ENCODE measurements around the gene ALKBH3. TPM values are rescaled to one million over a fixed set of nuclear protein-coding genes. Genes with fewer than 3 reads are reported as not detected.

ALKBH3 gene
- total and polyA plus RNA-seq, 2 of the 13 experiments (the other 11 are each of a cell fraction or from before 2014, with no cell fraction given) = 17.8 to 36.1 TPM

DNA sequence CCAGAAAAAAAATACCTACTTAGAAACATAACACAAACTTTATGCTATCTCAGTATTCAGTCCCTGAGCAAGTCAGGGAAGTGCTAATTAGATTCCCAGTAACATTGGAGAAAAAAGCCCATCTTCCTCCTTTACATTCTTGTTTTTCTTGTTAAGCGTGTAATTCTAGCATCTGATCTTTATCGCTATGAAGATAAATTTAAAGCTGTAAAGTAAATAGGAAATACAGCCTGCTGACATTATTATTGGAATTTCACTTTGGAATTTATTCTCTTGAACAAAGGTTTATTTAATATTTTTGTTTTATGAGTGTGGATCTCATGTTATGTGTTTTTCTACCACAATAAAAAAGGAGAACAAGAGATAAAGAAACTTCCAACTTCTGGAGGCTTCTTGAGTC, 13.9 kb downstream of the ALKBH3 start:
- Histone ChIP-seq H3K79me2 (ENCODE audit: insufficient read depth, low read length) (no peaks in the 10 kb centered on the region), H3K9ac (ENCODE audit: insufficient read depth, low read depth, low read length) (no peak overlapping the region), H3K4me1 (ENCODE audit: insufficient read depth, low read length) (no peaks in the 10 kb centered on the region), H3K27me3 (ENCODE audit: control insufficient read depth in 1 of 2, insufficient read depth in 2 of 2, low read length in 2 of 2) (no peaks in the 10 kb centered on the region), H3K36me3 (replicated peaks in 1 of 2; ENCODE audit: control insufficient read depth in 1 of 2, insufficient read depth in 2 of 2, low read length in 2 of 2) (peaks cover 13 to 63% of the 10 kb centered on the region in 2 experiments), H2AFZ (ENCODE audit: low read length) (no peak overlapping the region), H3K4me3 (replicated peaks in 1 of 3; ENCODE audit: insufficient read depth in 1 of 3, low read depth in 2 of 3, low read length in 3 of 3) (no peak overlapping the region), H3K4me2 (ENCODE audit: low read depth, low read length) (no peak overlapping the region), H4K20me1 (ENCODE audit: insufficient read depth, low read length) (no peaks in the 10 kb centered on the region), H3K9me3 (ENCODE audit: low read length) (no peaks in the 10 kb centered on the region), H3K27ac (ENCODE audit: extremely low read length, insufficient read depth, low read length) (no peak overlapping the region)
- DNase-seq (ENCODE audit: low spot score) (no peak), FAIRE-seq (no peak), ATAC-seq (no peak)
- in situ Hi-C loops (cut with HindIII; ENCODE audit: extremely low pct_ligation_motif_present, low pct_unique_long_range_greater_than_20kb) = no loop called here
- TF ChIP-seq ZNF550 (CRISPR knock-in tag; IDR thresholded peaks at IDR 0.05; ENCODE audit: borderline replicate concordance) = no peak
- no peak for TF ChIP-seq GMEB2 (CRISPR knock-in tag; IDR thresholded peaks at IDR 0.05; ENCODE audit: low read depth)
- TF ChIP-seq GTF3A (CRISPR knock-in tag; conservative IDR thresholded peaks at IDR 0.05) = no peak
- TF ChIP-seq SETDB1 (CRISPR knock-in tag; IDR thresholded peaks at IDR 0.05; ENCODE audit: borderline replicate concordance) = no peak
- no peak for TF ChIP-seq PRDM10 (CRISPR knock-in tag; IDR thresholded peaks at IDR 0.05; ENCODE audit: low read depth)
- TF ChIP-seq ZNF747 (CRISPR knock-in tag; IDR thresholded peaks at IDR 0.05; ENCODE audit: borderline replicate concordance) = no peak
- TF ChIP-seq GZF1 (CRISPR knock-in tag; IDR thresholded peaks at IDR 0.05) = no peak
- no peak for TF ChIP-seq FOXK2 (IDR thresholded peaks at IDR 0.05)
- no peak for TF ChIP-seq ZUFSP (CRISPR knock-in tag; IDR thresholded peaks at IDR 0.05; ENCODE audit: borderline replicate concordance)
- TF ChIP-seq AHR (CRISPR knock-in tag; IDR thresholded peaks at IDR 0.05) = no peak
- no peak for TF ChIP-seq GATA4 (IDR thresholded peaks at IDR 0.05; ENCODE audit: borderline replicate concordance, low read depth)
- no peak for TF ChIP-seq RORA (CRISPR knock-in tag; IDR thresholded peaks at IDR 0.05)
- no peak for TF ChIP-seq ARID5B (CRISPR knock-in tag; IDR thresholded peaks at IDR 0.05)
- POLR2A ChIA-PET = no interaction called here
- CTCF ChIA-PET (ENCODE audit: low intra/inter-chr PET ratio, low total read pairs) = no interaction called here
- WGBS (ENCODE audit: low lambda C conversion rate) = 97% methylated on average over 2 of the region's 2 CpGs
- BruUV-seq (replicated peaks) = no TSS peak
- intact Hi-C loops (cut with micrococcal nuclease; ENCODE audit: unreplicated experiment) = no loop called here
